Left kidney (tissue), 2 donors: ENCODE data around the gene ADRM1. TPM values are rescaled to one million over a fixed set of nuclear protein-coding genes. Genes with fewer than 3 reads are reported as not detected.

Experiments
- DNase-seq: peaks from one replicate; pipeline ENCODE4 v3.0.0-alpha.2; 2013
- polyA plus RNA-seq: library from polyadenylated mRNA; unstranded; fragments of 120-200 nt; gene quantifications from one replicate; pipeline ENCODE4 v1.2.1, GENCODE V29; 2013; ENCODE audit not compliant: insufficient read length

Gene ADRM1
- polyA plus RNA-seq, 1 donor = 37.6 TPM

GRCh38 chr20:62336775-62337557 lies 34.2 kb downstream of the ADRM1 start:
- DNase-seq = no peak

GRCh38 chr20:62337558-62338293 lies 34.9 kb downstream of the ADRM1 start:
- no peak for DNase-seq

GRCh38 chr20:62338294-62338620 lies 35.5 kb downstream of the ADRM1 start:
- no peak for DNase-seq

- no peak for DNase-seq
Observed at GRCh38 chr20:62339647-62340062, 36.9 kb downstream of the ADRM1 start.

GRCh38 chr20:62342910-62343309 lies 40.1 kb downstream of the ADRM1 start:
- DNase-seq = no peak

- no peak for DNase-seq
Observed at GRCh38 chr20:62344092-62344491, 41.3 kb downstream of the ADRM1 start.

GRCh38 chr20:62344782-62345181 lies 42.0 kb downstream of the ADRM1 start:
- no peak for DNase-seq

- no peak for DNase-seq
Observed at GRCh38 chr20:62345681-62346370, 43.0 kb downstream of the ADRM1 start.

- DNase-seq = no peak
Observed at GRCh38 chr20:62346398-62347150, 43.8 kb downstream of the ADRM1 start.

- no peak for DNase-seq
Observed at GRCh38 chr20:62347151-62347404, 44.3 kb downstream of the ADRM1 start.

- no peak for DNase-seq
Observed at GRCh38 chr20:62347445-62347844, 44.6 kb downstream of the ADRM1 start.

GRCh38 chr20:62348604-62349003 lies 45.8 kb downstream of the ADRM1 start:
- DNase-seq = no peak

GRCh38 chr20:62349556-62350097 lies 46.8 kb downstream of the ADRM1 start:
- no peak for DNase-seq

GRCh38 chr20:62350098-62350628 lies 47.4 kb downstream of the ADRM1 start:
- no peak for DNase-seq

- DNase-seq = no peak
Observed at GRCh38 chr20:62350629-62351422, 48.0 kb downstream of the ADRM1 start.

GRCh38 chr20:62351469-62352401 lies 48.9 kb downstream of the ADRM1 start:
- no peak for DNase-seq

- DNase-seq = no peak
Observed at GRCh38 chr20:62352402-62353288, 49.8 kb downstream of the ADRM1 start.

GRCh38 chr20:62353289-62354030 lies 50.7 kb downstream of the ADRM1 start:
- no peak for DNase-seq
